Embryonic facial prominence (tissue), 1 donor: Measurements from ENCODE around the gene SLC38A1.
"Not testable (repeated sequence)": the region's sequence is repeated elsewhere in the genome, so short reads cannot be mapped to it uniquely, and the experiment has no call there.

Source experiments
- DNase-seq: peaks from one replicate; pipeline ENCODE4 v3.0.0-alpha.2; 2016; ENCODE audit errors: extremely low spot score

Gene SLC38A1

GRCh38 chr12:46165191-46165590 is 103.7 kb downstream of the SLC38A1 start:
- no peak for DNase-seq

- DNase-seq: no peak
These were observed 104.6 kb downstream of the SLC38A1 start for GRCh38 chr12:46164186-46164761.

GRCh38 chr12:46162549-46163076 is 106.2 kb downstream of the SLC38A1 start:
- DNase-seq: not testable (repeated sequence)

GRCh38 chr12:46160981-46161690 is 107.7 kb downstream of the SLC38A1 start:
- DNase-seq: no peak

- DNase-seq: peak; percentile 53
These were observed 108.5 kb downstream of the SLC38A1 start for GRCh38 chr12:46160101-46160980.

- DNase-seq: no peak
These were observed 109.4 kb downstream of the SLC38A1 start for GRCh38 chr12:46159309-46159901.

GRCh38 chr12:46158501-46158900 is 110.3 kb downstream of the SLC38A1 start:
- DNase-seq: no peak

- DNase-seq: no peak
These were observed 114.4 kb downstream of the SLC38A1 start for GRCh38 chr12:46154221-46154985.

GRCh38 chr12:46153268-46153872 is 115.5 kb downstream of the SLC38A1 start:
- DNase-seq: no peak

GRCh38 chr12:46152456-46152855 is 116.4 kb downstream of the SLC38A1 start:
- DNase-seq: no peak

GRCh38 chr12:46150735-46151134 is 118.1 kb downstream of the SLC38A1 start:
- DNase-seq: no peak

- DNase-seq: no peak
These were observed 118.9 kb downstream of the SLC38A1 start for GRCh38 chr12:46149905-46150304.

GRCh38 chr12:46149079-46149464 is 119.8 kb downstream of the SLC38A1 start:
- DNase-seq: no peak

- DNase-seq: peak; percentile 31
These were observed 120.3 kb downstream of the SLC38A1 start for GRCh38 chr12:46148327-46149078.

- no peak for DNase-seq
These were observed 121.7 kb downstream of the SLC38A1 start for GRCh38 chr12:46147144-46147543.

GRCh38 chr12:46145881-46146280 is 123.0 kb downstream of the SLC38A1 start:
- DNase-seq: no peak

GRCh38 chr12:46144433-46144832 is 124.4 kb downstream of the SLC38A1 start:
- no peak for DNase-seq

- no peak for DNase-seq
These were observed 132.6 kb downstream of the SLC38A1 start for GRCh38 chr12:46136249-46136648.

GRCh38 chr12:46135750-46136149 is 133.1 kb downstream of the SLC38A1 start:
- DNase-seq: no peak

GRCh38 chr12:46134852-46135251 is 134.0 kb downstream of the SLC38A1 start:
- DNase-seq: no peak
